Coronary artery (tissue), 2 donors: ENCODE data around the gene GALT.
A peak's percentile ranks its signal among the peaks of the same experiment; 100 is the strongest.
"Not testable (repeated sequence)": the region's sequence is repeated elsewhere in the genome, so short reads cannot be mapped to it uniquely, and the experiment has no call there.

Experiments used
- DNase-seq: peaks from one replicate; pipeline ENCODE4 v3.0.0-alpha.2; 2017; ENCODE audit warnings: low spot score
- H3K27ac ChIP-seq, 2 donors: fragments of 200-600 bp; sonication (generic); one replicate each; pipeline ENCODE4 v1.5.1; 2016 to 2019
- H3K4me3 ChIP-seq: fragments of 200-600 bp; sonication (generic); 2 replicates; pipeline ENCODE4 v1.5.1; 2016; ENCODE audit warnings: mild to moderate bottlenecking, moderate library complexity
- CTCF ChIP-seq: fragments of 200-600 bp; sonication (generic); IDR thresholded peaks from one replicate; pipeline ENCODE4 v1.5.1; 2019; ENCODE audit warnings: antibody characterized with exemption

Gene GALT

DNA sequence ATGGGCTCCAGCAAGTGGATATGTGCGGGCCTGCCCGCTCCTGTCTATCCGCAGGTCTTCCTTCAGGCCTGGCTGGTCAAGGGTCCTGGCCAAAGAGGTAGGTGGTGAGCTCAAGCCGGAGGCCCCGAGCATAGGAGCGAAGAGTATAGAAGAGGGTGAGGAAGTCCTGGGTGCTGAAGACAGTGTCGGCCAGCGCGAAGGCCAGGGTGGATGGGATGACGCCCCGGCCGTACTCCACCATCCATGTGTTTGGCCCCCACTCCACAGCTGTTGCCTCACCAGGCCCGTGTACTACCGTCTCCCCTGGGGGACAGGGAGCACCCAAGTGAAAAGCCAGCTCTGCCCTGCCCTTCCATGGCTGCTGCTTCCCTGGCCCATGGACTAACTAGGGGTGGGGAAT is 10.9 kb upstream of the GALT start:
- TF ChIP-seq CTCF: no peak
- Histone ChIP-seq H3K27ac (no peak overlapping the region), H3K4me3 (no peak overlapping the region)
- DNase-seq: no peak

DNA sequence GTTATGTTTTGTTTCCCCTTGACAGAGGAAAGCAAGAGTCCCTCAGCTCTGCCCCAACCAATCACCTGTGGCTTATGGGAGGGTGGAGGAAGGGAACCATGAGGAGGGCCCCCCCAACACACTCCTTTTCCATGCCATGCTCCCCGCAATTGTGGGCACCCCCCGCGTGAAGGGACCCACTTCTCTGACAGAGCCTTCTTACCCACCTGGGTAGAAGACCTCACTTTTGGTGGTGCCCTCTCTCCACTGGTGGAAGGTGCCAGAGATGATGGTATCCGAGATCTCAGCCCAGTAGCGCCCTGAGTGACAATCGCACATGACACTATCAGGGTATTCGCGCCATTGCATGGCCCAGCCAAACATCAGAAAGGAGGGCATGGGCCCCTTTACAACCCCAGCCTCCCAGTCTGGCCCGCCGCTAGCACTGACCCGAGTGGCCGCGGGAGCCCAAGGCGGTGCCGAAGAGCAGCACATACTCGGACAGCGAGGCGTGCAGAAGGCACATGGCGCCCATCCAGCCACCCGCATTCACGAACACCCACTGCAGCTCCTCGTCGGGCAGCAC is 9.6 kb upstream of the GALT start:
- TF ChIP-seq CTCF: no peak
- H3K4me3 ChIP-seq: peak overlapping the region; percentile 77
- no peak for DNase-seq
- peak overlapping the region; percentile 79 to 91 for H3K27ac ChIP-seq

- no peak for TF ChIP-seq CTCF
- Histone ChIP-seq H3K27ac (peak within 1 kb of the TSS; percentile 79 to 91), H3K4me3 (peak within 1 kb of the TSS; percentile 77)
- peak; percentile 93 for DNase-seq
Observed at GRCh38 chr9:34637356-34638137, 8.9 kb upstream of the GALT start, which contains the start of gene SIGMAR1. Gene SIGMAR1, minus strand, starts transcription at chr9:34637787. Its CDS starts 90 bp downstream, at chr9:34637697.

- Histone ChIP-seq H3K4me3 (peak overlapping the region; percentile 77), H3K27ac (peak overlapping the region; percentile 79 to 91)
- DNase-seq: no peak
- no peak for TF ChIP-seq CTCF
Observed at GRCh38 chr9:34638138-34638445, 8.4 kb upstream of the GALT start.

GRCh38 chr9:34639322-34639721 is 7.2 kb upstream of the GALT start:
- DNase-seq, H3K4me3 ChIP-seq, H3K27ac ChIP-seq: not testable (repeated sequence)

- DNase-seq: no peak
- no peak overlapping the region for H3K4me3 ChIP-seq
- TF ChIP-seq CTCF: no peak
- no peak overlapping the region for H3K27ac ChIP-seq
Observed at GRCh38 chr9:34642679-34643078, 3.8 kb upstream of the GALT start.

DNA sequence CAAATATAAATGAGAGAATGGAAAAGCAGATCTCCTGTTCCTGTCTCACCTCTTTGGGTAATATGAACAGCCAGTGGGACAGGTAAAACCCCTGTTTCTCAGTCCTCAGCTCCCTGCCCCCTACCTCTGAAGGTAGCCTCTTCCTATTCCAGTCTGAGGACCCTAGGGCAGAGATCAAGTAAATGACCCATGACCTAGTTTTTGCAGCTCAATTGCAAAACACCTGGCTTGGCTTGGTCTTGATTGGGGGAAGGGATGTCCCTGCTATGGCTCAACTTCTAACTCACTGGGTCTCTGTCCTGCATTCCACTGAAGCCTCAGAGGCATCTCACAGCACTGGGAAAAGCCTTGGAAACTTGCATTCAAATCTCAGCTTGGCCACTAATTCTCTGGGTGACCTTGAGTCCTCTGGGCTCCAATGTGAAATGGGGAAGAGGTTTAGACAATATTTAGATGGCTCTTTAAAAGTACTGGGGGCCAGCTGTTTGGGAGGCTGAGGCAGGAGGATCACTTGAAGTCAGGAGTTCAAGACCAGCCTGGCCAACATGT is 1.6 kb upstream of the GALT start:
- H3K4me3 ChIP-seq: no peak overlapping the region
- no peak for TF ChIP-seq CTCF
- no peak for DNase-seq
- H3K27ac ChIP-seq: no peak overlapping the region
